Esophagus squamous epithelium (tissue), 4 donors: ENCODE data around the gene COL18A1.

ENCODE experiments used
- CTCF ChIP-seq, 6 experiments: fragments of 450-650 bp in 4 of 6; fragments of 200-600 bp in 2 of 6; sonication (generic) in 2 of 6; IDR thresholded peaks; one replicate each; pipeline ENCODE4 v1.5.1; 2016 to 2019; ENCODE audit warnings: antibody characterized with exemption in 6 of 6, mild to moderate bottlenecking in 4 of 6, moderate library complexity in 4 of 6
- POLR2A ChIP-seq, 4 donors: fragments of 450-650 bp; IDR thresholded peaks; one replicate each; pipeline ENCODE4 v1.6.1; 2017; ENCODE audit warnings: antibody characterized with exemption in 4 of 4, mild to moderate bottlenecking in 4 of 4, moderate library complexity in 3 of 4

GRCh38 chr21:45414396-45415187, 9.6 kb downstream of the COL18A1 start:
- TF ChIP-seq POLR2A (IDR thresholded peaks at IDR 0.05) (no peak), CTCF (IDR thresholded peaks at IDR 0.05) (no peak)
